Measurements from ENCODE around the gene NHS.

NHS gene

DNA sequence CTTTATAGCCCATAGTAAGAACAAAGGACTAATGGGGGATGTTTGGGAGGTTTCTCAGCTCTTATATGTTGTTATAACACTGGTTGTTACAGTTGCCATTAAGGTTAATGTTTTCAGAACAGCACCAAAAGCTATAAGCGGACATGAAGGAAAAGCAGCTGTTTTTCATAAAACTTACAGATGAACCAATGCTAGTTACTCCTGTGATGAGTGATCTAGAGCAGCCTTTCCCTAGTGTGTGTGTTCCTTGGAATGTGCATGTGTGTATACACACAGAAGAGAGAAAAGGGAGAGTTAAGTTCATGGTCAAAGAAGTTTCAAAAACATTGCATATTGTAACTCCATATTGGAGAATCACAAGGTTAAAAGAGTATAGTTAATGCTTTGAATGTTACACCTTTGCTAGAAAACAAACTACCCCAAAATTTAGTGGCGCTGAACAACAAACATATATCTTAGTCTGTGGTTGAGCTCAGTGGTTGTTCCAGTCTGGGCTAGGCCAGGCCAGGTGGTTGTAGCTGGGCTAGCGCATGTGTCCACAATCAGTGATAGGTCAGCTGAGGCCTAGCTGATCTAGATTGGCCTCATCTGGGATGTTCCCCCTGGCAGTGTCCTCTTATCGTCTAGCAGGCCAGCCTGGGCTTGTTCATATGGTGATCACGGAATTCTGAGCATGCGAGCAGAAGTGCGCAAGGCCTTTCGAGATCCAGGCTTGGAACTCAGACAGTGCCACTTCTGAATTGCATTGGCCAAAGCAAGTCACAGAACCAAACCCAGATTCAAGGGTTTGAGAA is 151.0 kb downstream of the NHS start:
- Histone ChIP-seq H3K27ac (no peak overlapping the region), H3K27me3 (replicated peaks) (no peaks in the 10 kb centered on the region), H3K36me3 (replicated peaks) (no peaks in the 10 kb centered on the region), H3K4me3 (ENCODE audit: low read depth, low read length) (no peak overlapping the region)
- in situ Hi-C loops (cut with HindIII; ENCODE audit: low pct_ligation_motif_present, low sequenced_read_pairs): no loop called here
- no peak for TF ChIP-seq CTCF (IDR thresholded peaks at IDR 0.05; ENCODE audit: low read depth, low read length, missing control alignments)
- no peak for DNase-seq

DNA sequence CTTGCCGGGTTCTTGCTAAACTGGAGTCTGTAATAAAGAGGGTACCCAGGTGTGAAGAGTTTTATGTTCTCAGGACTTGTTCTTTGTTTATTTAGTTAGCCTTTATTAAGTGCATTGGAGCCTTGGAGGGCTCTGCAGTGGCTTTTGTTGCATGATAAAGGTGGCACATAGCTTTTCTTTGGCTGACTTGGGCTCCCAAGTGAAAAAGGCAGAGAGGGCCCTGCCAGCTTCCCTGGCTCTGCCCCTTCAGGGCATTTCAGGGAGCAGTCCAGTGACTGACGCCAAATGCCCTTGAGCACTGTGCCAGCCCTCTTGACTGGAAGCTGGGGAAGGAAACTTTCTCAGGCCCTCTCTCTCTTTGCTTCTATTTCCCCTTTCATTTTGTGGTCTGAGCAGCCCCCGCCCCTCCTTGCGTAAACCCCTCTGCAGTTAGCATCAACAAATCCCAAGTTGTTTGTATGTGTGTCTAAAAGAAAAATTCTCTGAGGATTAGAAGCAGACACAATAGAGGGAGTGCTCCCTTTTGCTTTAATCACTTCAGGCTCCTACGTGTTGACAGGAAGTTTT is 152.2 kb downstream of the NHS start:
- DNase-seq: no peak
- TF ChIP-seq CTCF (IDR thresholded peaks at IDR 0.05; ENCODE audit: low read depth, low read length, missing control alignments): no peak
- in situ Hi-C loops (cut with HindIII; ENCODE audit: low pct_ligation_motif_present, low sequenced_read_pairs): no loop called here

GRCh38 chrX:17527922-17528321 is 152.9 kb downstream of the NHS start:
- no peak overlapping the region for H3K4me3 ChIP-seq (ENCODE audit: low read depth, low read length)

More for the DNA sequence above, 152.2 kb downstream of the NHS start:
- H3K36me3 ChIP-seq (replicated peaks): no peaks in the 10 kb centered on the region
- no peaks in the 10 kb centered on the region for H3K27me3 ChIP-seq (replicated peaks)
- H3K4me3 ChIP-seq (ENCODE audit: low read depth, low read length): no peak overlapping the region
- H3K27ac ChIP-seq: no peak overlapping the region

GRCh38 chrX:17529151-17529745 is 154.2 kb downstream of the NHS start:
- TF ChIP-seq CTCF (IDR thresholded peaks at IDR 0.05; ENCODE audit: low read depth, low read length, missing control alignments): no peak
- H3K36me3 ChIP-seq (replicated peaks): no peaks in the 10 kb centered on the region
- in situ Hi-C loops (cut with HindIII; ENCODE audit: low pct_ligation_motif_present, low sequenced_read_pairs): no loop called here
- H3K27me3 ChIP-seq (replicated peaks): no peaks in the 10 kb centered on the region
- H3K4me3 ChIP-seq (ENCODE audit: low read depth, low read length): no peak overlapping the region
- peak; percentile 20 for DNase-seq
- no peak overlapping the region for H3K27ac ChIP-seq

More at GRCh38 chrX:17527922-17528321, 152.9 kb downstream of the NHS start:
- no peak for DNase-seq
- Histone ChIP-seq H3K36me3 (replicated peaks) (no peaks in the 10 kb centered on the region), H3K27me3 (replicated peaks) (no peaks in the 10 kb centered on the region), H3K27ac (no peak overlapping the region)
- in situ Hi-C loops (cut with HindIII; ENCODE audit: low pct_ligation_motif_present, low sequenced_read_pairs): no loop called here
- no peak for TF ChIP-seq CTCF (IDR thresholded peaks at IDR 0.05; ENCODE audit: low read depth, low read length, missing control alignments)

- DNase-seq: no peak
- Histone ChIP-seq H3K36me3 (replicated peaks) (no peaks in the 10 kb centered on the region), H3K27me3 (replicated peaks) (no peaks in the 10 kb centered on the region), H3K4me3 (ENCODE audit: low read depth, low read length) (no peak overlapping the region), H3K27ac (no peak overlapping the region)
- in situ Hi-C loops (cut with HindIII; ENCODE audit: low pct_ligation_motif_present, low sequenced_read_pairs): no loop called here
- no peak for TF ChIP-seq CTCF (IDR thresholded peaks at IDR 0.05; ENCODE audit: low read depth, low read length, missing control alignments)
Measured at GRCh38 chrX:17531500-17531899, 156.5 kb downstream of the NHS start.

All from brain microvascular endothelial cell (primary cell).